GM10248 (cell line): ENCODE results near the gene PKP1.

Source experiments
- CTCF ChIA-PET: fragments of 300-600 bp; sonication (Branson Sonifier 250); formaldehyde crosslinking; extraction: SDS; loops from one replicate; lab custom pipeline; 2021; ENCODE audit warnings: antibody characterized with exemption; lab: Yijun Ruan, JAX
- POLR2A ChIA-PET: fragments of 350-650 bp; sonication (Branson Sonifier 250); formaldehyde crosslinking; extraction: SDS; loops from one replicate; lab custom pipeline; 2020; ENCODE audit warnings: antibody characterized with exemption; lab: Yijun Ruan, JAX
- DNase-seq: peaks from one replicate; pipeline ENCODE4 v3.0.0; 2012; ENCODE audit errors: extremely low spot score
- TF ChIP-seq, protein P1 (sequence below): IDR thresholded peaks from 2 replicates; pipeline ENCODE4 v1.5.1; 2012; ENCODE audit warnings: mild to moderate bottlenecking, low read depth; ENCODE audit errors: extremely low read depth, missing control alignments, control extremely low read depth

PKP1 gene

DNA sequence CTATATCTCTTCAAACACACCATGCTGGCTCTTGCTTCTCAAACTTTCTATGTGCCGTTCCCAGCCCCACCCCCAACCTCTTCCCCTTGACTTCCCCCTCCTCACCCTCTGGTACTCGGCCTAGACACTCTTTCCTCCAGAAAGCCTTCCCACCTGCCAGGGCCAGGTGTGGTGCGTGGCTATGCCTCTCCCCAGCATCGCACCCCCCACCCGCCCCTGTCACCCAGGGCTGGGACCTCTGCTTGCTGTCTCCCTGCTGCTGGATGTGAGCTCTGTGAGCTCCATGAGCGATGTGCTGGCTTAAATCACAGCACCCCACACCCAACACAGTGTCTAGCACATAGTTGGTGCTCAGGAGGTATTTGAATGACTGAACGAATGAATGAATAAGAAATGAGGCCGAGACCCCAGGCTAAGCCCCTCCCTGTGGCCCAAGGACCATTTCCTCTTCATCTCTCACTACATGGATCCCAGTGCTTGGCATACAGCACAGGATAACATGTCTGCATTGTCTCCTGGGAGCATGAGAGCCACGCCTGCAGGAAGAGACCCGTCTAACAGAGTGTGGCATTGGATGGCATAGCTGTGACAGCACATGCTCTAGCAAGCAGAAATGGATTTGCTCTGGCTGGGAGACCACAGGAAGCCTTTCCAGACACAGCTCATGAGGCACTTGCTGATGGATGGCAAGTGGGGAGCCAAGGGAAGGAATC is 74.5 kb downstream of the PKP1 start:
- POLR2A ChIA-PET, result no interaction called here
- CTCF ChIA-PET, result interaction anchor here (1.0 to 2.7 kb wide), 4 partner anchors 10 to 103 kb away, joined by 3 to 22 read pairs (median 4); no protein-coding TSS in a partner anchor
- TF ChIP-seq, protein P1, sequence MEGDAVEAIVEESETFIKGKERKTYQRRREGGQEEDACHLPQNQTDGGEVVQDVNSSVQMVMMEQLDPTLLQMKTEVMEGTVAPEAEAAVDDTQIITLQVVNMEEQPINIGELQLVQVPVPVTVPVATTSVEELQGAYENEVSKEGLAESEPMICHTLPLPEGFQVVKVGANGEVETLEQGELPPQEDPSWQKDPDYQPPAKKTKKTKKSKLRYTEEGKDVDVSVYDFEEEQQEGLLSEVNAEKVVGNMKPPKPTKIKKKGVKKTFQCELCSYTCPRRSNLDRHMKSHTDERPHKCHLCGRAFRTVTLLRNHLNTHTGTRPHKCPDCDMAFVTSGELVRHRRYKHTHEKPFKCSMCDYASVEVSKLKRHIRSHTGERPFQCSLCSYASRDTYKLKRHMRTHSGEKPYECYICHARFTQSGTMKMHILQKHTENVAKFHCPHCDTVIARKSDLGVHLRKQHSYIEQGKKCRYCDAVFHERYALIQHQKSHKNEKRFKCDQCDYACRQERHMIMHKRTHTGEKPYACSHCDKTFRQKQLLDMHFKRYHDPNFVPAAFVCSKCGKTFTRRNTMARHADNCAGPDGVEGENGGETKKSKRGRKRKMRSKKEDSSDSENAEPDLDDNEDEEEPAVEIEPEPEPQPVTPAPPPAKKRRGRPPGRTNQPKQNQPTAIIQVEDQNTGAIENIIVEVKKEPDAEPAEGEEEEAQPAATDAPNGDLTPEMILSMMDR, result no peak
- no peak for DNase-seq

DNA sequence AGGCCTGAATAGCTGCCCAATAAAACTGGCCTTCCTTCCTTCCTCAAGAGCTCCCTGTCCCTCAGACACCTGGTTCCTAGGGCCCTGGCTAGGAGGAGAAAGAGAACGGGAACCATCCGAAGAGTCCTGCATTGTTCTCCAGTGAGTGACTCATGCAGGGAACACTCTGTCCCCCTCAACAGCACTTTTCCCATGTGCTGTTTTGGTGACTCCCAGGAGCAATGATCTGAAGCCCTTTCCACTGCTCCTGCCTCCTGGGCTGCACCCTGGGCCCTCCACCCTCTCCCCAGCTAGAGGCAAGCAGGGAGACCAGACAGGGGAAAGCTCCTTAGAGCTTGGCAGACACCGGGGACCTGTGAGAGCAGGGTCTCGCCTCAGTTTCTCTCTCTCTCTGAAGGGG is 75.3 kb downstream of the PKP1 start:
- TF ChIP-seq, protein P1, result no peak
- no peak for DNase-seq
- POLR2A ChIA-PET, result no interaction called here
- CTCF ChIA-PET, result interaction anchor here (1.0 to 2.7 kb wide), 4 partner anchors 9 to 103 kb away, joined by 3 to 22 read pairs (median 4); no protein-coding TSS in a partner anchor

DNA sequence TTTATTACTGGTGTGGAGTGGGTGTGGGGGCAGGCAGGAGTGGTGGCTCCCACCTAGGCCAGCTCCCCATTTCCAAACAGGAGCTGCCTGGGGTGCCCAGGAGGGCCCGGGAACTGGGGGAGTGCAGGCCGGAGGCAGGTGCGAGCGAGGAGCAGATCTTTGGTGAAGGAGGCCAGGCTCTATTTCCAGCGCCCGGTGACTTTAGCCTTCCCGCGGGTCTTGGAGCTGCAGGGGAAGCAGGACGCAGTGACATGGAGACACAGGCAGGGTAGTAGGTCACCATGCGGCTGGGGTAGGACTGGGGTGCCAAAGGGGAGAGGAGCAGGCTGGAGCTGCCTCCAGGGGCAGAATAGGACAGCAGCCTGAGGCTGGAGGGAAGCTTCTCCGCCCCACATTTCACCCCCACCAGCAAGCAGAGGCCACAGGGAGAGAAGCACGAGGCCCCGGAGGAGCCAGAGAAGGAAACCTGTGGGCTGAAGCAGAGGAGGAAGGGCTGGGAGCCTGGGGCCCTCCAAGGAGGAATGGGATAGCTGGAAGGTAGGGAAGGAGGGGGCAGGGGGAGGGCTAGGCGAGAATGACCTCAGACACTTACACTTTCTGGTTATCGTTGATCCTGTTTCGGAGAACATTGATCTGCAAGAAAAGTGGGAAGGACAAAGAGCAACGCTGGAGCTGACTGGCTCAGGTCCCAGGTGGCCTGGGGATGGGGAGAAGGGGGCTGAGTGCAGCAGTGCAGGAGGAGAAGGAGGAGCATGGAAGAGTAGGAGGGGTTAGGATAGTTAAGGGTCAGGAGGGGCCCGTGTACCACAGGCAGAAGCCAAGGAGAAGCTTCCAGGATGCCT is 75.9 kb downstream of the PKP1 start:
- TF ChIP-seq, protein P1, result no peak
- DNase-seq, result no peak
- CTCF ChIA-PET, result interaction anchor here (0.7 to 4.4 kb wide), 6 partner anchors 11 to 108 kb away, joined by 3 to 40 read pairs (median 4); no protein-coding TSS in a partner anchor
- POLR2A ChIA-PET, result no interaction called here

DNA sequence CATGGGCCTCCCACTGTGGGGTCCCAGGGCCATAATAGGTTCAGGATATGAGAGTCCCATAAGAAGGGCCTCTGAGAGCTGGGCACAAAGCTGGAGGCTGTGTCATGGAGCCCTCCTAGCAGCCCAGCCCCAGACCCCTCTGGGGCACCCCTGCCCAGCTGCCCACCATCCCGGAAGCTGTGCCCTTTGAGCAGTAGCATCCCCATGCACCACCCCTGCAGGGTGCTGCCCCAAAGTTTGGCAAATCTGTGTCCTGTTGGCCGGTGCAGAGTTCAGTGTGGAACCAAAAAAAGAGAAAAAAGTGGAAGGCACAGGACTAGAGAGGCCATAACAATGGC is 76.5 kb downstream of the PKP1 start:
- CTCF ChIA-PET, result interaction anchor here (0.7 to 4.4 kb wide), 7 partner anchors 12 to 108 kb away, joined by 3 to 40 read pairs (median 15); no protein-coding TSS in a partner anchor
- DNase-seq, result no peak
- TF ChIP-seq, protein P1, result no peak
- POLR2A ChIA-PET, result no interaction called here

DNA sequence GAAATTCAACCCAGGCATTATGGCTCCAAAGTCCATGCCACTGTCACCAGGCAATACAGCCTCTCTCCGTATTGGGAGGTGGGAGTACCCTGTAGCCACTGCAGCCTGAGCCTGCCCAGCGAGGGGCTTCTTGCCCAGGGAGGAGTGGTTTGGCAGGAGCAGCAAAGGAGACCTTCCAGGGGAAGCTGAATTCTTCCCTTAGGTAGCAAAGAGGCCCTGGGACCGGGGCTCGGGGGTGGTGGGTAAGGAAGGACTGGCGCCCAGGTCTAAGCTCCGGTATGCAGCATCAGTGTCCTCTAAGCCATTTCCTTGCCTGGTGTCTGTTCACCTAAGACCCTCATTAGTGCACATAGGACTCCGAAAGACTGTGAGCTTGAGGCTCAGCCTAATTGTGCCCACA is 77.2 kb downstream of the PKP1 start:
- DNase-seq, result no peak
- POLR2A ChIA-PET, result no interaction called here
- CTCF ChIA-PET, result interaction anchor here (0.9 to 5.1 kb wide), 13 partner anchors 11 to 186 kb away, joined by 3 to 40 read pairs (median 10); no protein-coding TSS in a partner anchor
- TF ChIP-seq, protein P1, result no peak

DNA sequence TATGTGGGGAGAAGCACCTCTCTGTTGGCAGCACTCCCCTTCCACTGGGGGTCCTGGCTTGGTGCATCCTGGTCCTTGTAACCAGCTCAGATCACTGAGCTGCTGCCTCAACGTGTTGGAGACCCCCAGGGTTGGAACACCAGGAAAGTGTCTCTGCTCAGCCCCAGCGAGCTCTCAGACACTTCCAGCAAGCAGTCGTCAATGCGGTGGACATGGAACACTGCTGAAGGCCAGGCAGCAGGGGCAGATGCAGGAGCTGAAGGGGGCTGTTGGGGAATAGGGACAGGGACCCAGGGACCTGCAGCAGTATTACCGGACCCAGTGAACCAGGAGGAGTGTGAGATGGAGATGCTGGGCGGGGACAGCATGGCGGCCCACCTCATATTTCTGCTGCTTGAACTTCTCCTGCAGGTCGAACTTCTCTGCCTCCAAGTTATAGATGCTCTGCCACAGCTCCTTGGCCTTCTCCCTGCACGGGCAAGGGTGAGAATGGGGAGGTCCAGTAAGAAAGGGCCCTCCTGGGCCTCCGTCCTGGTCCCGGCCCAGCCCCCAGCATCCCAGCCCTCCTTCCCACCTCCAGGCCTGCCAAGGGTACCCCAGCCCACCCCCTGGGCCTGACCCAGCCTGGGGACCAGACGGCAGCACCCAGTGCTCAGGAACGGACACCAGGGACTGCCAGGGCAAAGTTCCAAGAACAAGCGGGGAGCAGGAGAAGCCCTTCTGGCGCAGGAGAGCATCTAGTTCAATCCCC is 77.8 kb downstream of the PKP1 start:
- POLR2A ChIA-PET, result no interaction called here
- TF ChIP-seq, protein P1, result no peak
- CTCF ChIA-PET, result interaction anchor here (0.9 to 5.1 kb wide), 17 partner anchors 10 to 186 kb away, joined by 3 to 40 read pairs (median 6); no protein-coding TSS in a partner anchor
- no peak for DNase-seq
